ENCODE results near the gene ABL1.

The ABL1 gene

GRCh38 chr9:130899051-130899748, 64.1 kb downstream of the ABL1 start:
- ChIA-PET CTCF (interaction anchor here (0.9 kb wide), 1 partner anchor 147 kb away, joined by 4 read pairs; no protein-coding TSS in a partner anchor), POLR2A (no interaction called here)
- no peak for TF ChIP-seq CTCF (IDR thresholded peaks at IDR 0.05; ENCODE audit: control extremely low read depth, extremely low read depth, low read depth, missing control alignments)

DNA sequence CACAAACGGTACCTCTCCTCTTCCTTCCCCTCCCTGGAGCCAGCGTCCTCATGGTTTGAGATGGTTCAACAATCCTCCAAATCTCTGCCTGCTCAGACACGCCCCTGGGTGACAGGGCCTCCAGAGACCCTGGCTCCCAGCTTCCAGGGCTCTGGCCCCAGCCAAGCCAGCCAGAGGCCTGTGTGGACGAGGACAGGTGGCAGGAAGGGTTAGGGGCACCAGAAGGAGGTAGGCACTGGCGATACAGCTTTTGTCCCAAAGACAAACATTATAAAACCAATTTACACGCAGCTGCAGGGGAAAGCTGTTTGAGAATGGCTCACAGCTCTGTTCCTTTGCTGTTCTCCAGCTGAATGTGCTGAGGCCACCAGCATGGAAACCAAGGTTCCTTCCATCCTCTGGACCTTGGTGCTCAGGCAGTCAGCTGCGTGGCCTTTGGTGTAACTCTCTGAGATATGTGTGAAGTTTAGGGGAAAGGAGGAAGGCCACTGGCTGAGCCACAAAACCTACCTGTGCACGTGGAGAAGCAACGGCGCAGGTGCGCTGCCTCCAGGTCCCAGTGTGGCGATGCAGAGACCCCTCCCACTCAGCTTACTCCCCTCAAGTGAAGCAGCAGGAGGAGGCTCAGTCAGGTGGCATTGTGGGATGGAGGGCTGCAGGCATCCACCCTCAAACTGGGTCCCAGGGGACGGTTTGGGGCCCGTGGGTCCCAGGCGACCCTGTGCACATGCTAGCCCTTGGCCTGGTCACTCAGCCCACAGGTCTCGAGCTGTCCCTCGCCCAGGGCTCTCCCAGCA, 65.8 kb downstream of the ABL1 start:
- CTCF ChIA-PET: no interaction called here
- no peak for TF ChIP-seq CTCF (IDR thresholded peaks at IDR 0.05; ENCODE audit: control extremely low read depth, extremely low read depth, low read depth, missing control alignments)
- no peak for DNase-seq (ENCODE audit: extremely low spot score)
- POLR2A ChIA-PET: no interaction called here

More at GRCh38 chr9:130899051-130899748, 64.1 kb downstream of the ABL1 start:
- no peak for DNase-seq (ENCODE audit: extremely low spot score)

GRCh38 chr9:130901498-130902203, 66.6 kb downstream of the ABL1 start:
- no peak for DNase-seq (ENCODE audit: extremely low spot score)
- CTCF ChIA-PET: no interaction called here
- POLR2A ChIA-PET: no interaction called here
- TF ChIP-seq CTCF (IDR thresholded peaks at IDR 0.05; ENCODE audit: control extremely low read depth, extremely low read depth, low read depth, missing control alignments): no peak

DNA sequence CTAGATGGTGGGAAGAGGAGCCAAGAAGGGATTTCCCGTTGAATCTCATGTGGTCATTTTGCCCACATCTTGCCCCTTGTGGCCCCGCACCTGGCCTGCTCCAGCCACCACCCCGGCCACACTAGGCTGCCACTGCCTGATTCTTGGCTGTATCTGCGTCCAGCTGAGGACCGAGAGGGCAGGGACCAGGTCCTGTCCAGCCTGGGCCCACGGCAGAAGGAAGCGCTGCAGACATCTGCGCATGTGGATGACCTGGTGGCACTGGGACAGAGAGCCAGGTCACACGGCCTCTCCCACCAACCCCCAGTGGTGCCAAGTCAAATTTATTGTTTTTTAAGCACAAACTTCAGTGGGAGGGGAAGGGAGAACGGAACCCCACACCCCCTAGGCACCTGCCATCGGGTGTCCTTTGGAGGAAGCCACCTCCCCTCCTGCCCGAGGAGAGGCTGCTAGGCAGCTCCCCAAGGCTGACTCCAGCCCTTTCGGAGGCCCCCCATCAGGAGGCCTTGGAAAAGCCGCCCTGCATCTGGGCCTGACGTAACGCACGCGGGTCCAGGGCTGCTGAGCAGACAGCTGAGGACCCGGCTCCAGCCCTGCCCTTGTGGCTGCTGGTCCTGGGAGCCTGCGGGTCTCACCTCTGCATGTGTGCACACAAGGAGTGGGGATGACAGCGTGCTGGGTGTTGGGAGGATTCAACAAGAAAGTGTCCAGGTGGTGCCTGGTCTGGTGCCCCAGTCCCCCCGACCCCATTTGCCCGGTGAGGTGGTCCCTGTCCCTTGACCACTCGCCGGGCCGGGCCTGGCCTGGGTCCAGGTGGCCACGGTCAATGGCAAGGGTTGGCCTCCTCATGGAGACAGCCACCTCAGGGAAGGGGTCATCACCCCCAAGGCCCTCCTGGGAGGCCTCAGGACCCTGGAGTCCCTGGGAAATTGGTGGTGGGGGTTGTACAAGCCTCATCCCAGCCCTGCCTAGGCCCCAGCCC, 67.4 kb downstream of the ABL1 start:
- no peak for TF ChIP-seq CTCF (IDR thresholded peaks at IDR 0.05; ENCODE audit: control extremely low read depth, extremely low read depth, low read depth, missing control alignments)
- POLR2A ChIA-PET: no interaction called here
- no peak for DNase-seq (ENCODE audit: extremely low spot score)
- CTCF ChIA-PET: no interaction called here

- ChIA-PET CTCF (no interaction called here), POLR2A (no interaction called here)
- TF ChIP-seq CTCF (IDR thresholded peaks at IDR 0.05; ENCODE audit: control extremely low read depth, extremely low read depth, low read depth, missing control alignments): no peak
- no peak for DNase-seq (ENCODE audit: extremely low spot score)
Measured at GRCh38 chr9:130903194-130904069, 68.4 kb downstream of the ABL1 start.
